ENCODE results near the gene FADS1.

FADS1 gene

GRCh38 chr11:61764606-61765260 is 52.1 kb downstream of the FADS1 start:
- no peak overlapping the region for H3K27ac ChIP-seq
- TF ChIP-seq, protein P1, sequence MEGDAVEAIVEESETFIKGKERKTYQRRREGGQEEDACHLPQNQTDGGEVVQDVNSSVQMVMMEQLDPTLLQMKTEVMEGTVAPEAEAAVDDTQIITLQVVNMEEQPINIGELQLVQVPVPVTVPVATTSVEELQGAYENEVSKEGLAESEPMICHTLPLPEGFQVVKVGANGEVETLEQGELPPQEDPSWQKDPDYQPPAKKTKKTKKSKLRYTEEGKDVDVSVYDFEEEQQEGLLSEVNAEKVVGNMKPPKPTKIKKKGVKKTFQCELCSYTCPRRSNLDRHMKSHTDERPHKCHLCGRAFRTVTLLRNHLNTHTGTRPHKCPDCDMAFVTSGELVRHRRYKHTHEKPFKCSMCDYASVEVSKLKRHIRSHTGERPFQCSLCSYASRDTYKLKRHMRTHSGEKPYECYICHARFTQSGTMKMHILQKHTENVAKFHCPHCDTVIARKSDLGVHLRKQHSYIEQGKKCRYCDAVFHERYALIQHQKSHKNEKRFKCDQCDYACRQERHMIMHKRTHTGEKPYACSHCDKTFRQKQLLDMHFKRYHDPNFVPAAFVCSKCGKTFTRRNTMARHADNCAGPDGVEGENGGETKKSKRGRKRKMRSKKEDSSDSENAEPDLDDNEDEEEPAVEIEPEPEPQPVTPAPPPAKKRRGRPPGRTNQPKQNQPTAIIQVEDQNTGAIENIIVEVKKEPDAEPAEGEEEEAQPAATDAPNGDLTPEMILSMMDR (conservative IDR thresholded peaks at IDR 0.05) = no peak

GRCh38 chr11:61763930-61764605 is 52.7 kb downstream of the FADS1 start:
- no peak overlapping the region for H3K27ac ChIP-seq
- TF ChIP-seq, protein P1 (conservative IDR thresholded peaks at IDR 0.05) = no peak

GRCh38 chr11:61762798-61763197 is 54.0 kb downstream of the FADS1 start:
- TF ChIP-seq, protein P1 (conservative IDR thresholded peaks at IDR 0.05) = no peak
- H3K27ac ChIP-seq = no peak overlapping the region

DNA sequence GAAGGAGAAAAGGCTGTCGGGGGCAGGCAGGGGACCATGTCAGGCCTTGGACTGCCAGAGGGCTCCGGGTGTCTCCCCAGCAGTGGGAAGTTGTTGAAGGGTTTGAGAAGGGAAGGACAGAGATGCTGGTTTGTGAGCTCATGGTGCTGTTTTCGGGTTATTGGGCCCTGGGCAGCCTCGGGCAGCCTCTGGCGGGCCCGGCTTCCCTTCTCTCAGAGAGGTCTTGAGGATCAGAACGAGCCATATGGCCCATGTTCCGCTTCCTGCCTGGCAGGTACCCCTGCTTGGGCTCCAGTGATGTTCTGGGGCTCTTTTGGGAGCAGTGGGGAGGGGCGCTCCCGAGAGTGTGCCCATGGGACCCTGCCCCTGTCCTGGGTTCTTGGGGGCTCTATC is 54.6 kb downstream of the FADS1 start:
- no peak overlapping the region for H3K27ac ChIP-seq
- TF ChIP-seq, protein P1 (conservative IDR thresholded peaks at IDR 0.05) = no peak

GRCh38 chr11:61761440-61762222 is 55.2 kb downstream of the FADS1 start:
- TF ChIP-seq, protein P1 (conservative IDR thresholded peaks at IDR 0.05) = no peak
- H3K27ac ChIP-seq = no peak overlapping the region

- H3K27ac ChIP-seq = no peak overlapping the region
- TF ChIP-seq, protein P1 (conservative IDR thresholded peaks at IDR 0.05) = no peak
Measured at GRCh38 chr11:61760946-61761345, 55.9 kb downstream of the FADS1 start.

GRCh38 chr11:61757213-61757862 is 59.5 kb downstream of the FADS1 start:
- H3K27ac ChIP-seq = no peak overlapping the region
- TF ChIP-seq, protein P1 (conservative IDR thresholded peaks at IDR 0.05) = no peak

All from VCaP (cell line).